Measurements from ENCODE around the gene PRKN. TPM values are rescaled to one million over a fixed set of nuclear protein-coding genes. Genes with fewer than 3 reads are reported as not detected.

PRKN gene
- total and polyA plus RNA-seq, 2 experiments from 2014 or later: 0.10 to 0.84 TPM

DNA sequence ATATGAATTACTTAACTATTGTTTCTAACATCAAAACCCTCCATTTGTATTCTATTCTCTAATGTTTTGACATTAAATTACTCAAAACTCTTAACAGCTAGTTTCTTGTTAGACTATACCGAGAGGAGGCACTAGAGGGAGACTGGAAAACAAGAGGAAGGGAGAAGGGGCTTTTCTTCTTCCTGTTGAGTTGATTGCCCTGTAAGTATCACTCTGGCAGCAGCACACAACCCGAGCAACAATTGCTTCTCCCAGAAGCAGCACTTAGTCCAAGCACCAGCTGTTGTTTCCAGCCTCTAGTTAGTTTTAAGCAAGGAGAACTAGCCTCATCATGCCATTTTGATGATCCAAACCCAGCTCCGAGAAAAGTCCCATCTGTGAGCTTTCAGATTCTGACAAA, 603.8 kb downstream of the PRKN start:
- no peaks in the 10 kb centered on the region; the same call in 1 of the 2 replicates for H3K4me1 ChIP-seq (ENCODE audit: insufficient read depth)
- H3K4me3 ChIP-seq: no peak overlapping the region
- Mint-ChIP-seq H3K36me3 (ENCODE audit: low read depth) (no peaks in the 10 kb centered on the region), H3K4me1 (peaks cover 7% of the 10 kb centered on the region; the same call in 1 of the 3 replicates), H3K27me3 (ENCODE audit: insufficient read depth, low read depth, poor library complexity) (no peaks in the 10 kb centered on the region), H3K27ac (no peak overlapping the region), H3K9me3 (no peaks in the 10 kb centered on the region), H3K4me3 (no peak overlapping the region)
- no peaks in the 10 kb centered on the region for H3K27me3 ChIP-seq (ENCODE audit: insufficient read depth)
- ATAC-seq: peak; percentile 87
- peak; percentile 77 for DNase-seq (ENCODE audit: low spot score)
- no peaks in the 10 kb centered on the region for H4K20me1 ChIP-seq (replicated peaks; ENCODE audit: insufficient read depth)
- TF ChIP-seq, protein P1, sequence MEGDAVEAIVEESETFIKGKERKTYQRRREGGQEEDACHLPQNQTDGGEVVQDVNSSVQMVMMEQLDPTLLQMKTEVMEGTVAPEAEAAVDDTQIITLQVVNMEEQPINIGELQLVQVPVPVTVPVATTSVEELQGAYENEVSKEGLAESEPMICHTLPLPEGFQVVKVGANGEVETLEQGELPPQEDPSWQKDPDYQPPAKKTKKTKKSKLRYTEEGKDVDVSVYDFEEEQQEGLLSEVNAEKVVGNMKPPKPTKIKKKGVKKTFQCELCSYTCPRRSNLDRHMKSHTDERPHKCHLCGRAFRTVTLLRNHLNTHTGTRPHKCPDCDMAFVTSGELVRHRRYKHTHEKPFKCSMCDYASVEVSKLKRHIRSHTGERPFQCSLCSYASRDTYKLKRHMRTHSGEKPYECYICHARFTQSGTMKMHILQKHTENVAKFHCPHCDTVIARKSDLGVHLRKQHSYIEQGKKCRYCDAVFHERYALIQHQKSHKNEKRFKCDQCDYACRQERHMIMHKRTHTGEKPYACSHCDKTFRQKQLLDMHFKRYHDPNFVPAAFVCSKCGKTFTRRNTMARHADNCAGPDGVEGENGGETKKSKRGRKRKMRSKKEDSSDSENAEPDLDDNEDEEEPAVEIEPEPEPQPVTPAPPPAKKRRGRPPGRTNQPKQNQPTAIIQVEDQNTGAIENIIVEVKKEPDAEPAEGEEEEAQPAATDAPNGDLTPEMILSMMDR (conservative IDR thresholded peaks at IDR 0.05; ENCODE audit: low read depth in 2 of 2): peak; percentile 62 to 68
- no peak for TF ChIP-seq JUNB (IDR thresholded peaks at IDR 0.05; ENCODE audit: unreplicated experiment)
- peak overlapping the region; percentile 60; the same call in 1 of the 2 replicates for H2AFZ ChIP-seq
- H3K79me2 ChIP-seq (replicated peaks; ENCODE audit: insufficient read depth): no peaks in the 10 kb centered on the region
- no peak overlapping the region for H3K4me2 ChIP-seq
- H3F3A ChIP-seq (replicated peaks; ENCODE audit: low read depth): no peaks in the 10 kb centered on the region
- H3K9me2 ChIP-seq (ENCODE audit: insufficient read depth): no peaks in the 10 kb centered on the region
- no peaks in the 10 kb centered on the region for H3K36me3 ChIP-seq (ENCODE audit: insufficient read depth)
- H3K27ac ChIP-seq (ENCODE audit: low read depth): no peak overlapping the region

DNA sequence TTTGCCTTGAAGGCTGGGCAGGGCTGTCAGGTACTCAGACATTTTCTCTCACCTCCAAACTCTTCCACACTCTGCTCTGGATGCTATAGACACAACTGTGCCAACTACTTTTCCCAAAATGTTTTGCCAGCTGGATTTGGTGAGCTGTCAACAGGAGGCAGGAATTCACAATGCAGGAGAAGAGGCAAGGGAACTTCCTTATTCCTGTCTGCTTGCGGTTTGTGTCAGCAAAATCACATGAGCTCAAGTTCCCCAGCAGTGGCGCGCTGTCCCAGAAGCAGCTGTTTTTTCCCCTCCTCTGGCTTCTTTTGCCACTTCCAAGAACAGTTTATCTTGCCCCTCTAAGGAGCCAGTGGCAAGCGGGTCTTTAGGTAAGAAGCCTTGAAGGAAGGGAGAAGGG, 608.2 kb downstream of the PRKN start:
- Mint-ChIP-seq H3K27ac (no peak overlapping the region), H3K36me3 (ENCODE audit: low read depth) (no peaks in the 10 kb centered on the region; the same call in 2 of the 3 replicates), H3K4me3 (no peak overlapping the region), H3K4me1 (peaks cover 7% of the 10 kb centered on the region; the same call in 1 of the 3 replicates), H3K27me3 (ENCODE audit: insufficient read depth, low read depth, poor library complexity) (peaks cover 1% of the 10 kb centered on the region), H3K9me3 (no peaks in the 10 kb centered on the region; the same call in 1 of the 3 replicates)
- H3F3A ChIP-seq (replicated peaks; ENCODE audit: low read depth): no peaks in the 10 kb centered on the region
- no peaks in the 10 kb centered on the region for H3K4me1 ChIP-seq (ENCODE audit: insufficient read depth)
- H3K79me2 ChIP-seq (replicated peaks; ENCODE audit: insufficient read depth): no peaks in the 10 kb centered on the region
- no peaks in the 10 kb centered on the region for H3K36me3 ChIP-seq (ENCODE audit: insufficient read depth)
- DNase-seq (ENCODE audit: low spot score): peak; percentile 8
- no peak overlapping the region for H3K4me2 ChIP-seq
- H3K27ac ChIP-seq (ENCODE audit: low read depth): no peak overlapping the region
- peak overlapping the region; percentile 82; the same call in 1 of the 2 replicates for H2AFZ ChIP-seq
- H4K20me1 ChIP-seq (replicated peaks; ENCODE audit: insufficient read depth): no peaks in the 10 kb centered on the region
- H3K9me2 ChIP-seq (ENCODE audit: insufficient read depth): no peaks in the 10 kb centered on the region
- no peak for ATAC-seq
- H3K27me3 ChIP-seq (ENCODE audit: insufficient read depth): no peaks in the 10 kb centered on the region
- H3K4me3 ChIP-seq: no peak overlapping the region
- TF ChIP-seq STAT1 (IDR thresholded peaks at IDR 0.05; ENCODE audit: unreplicated experiment): no peak
- TF ChIP-seq JUNB (IDR thresholded peaks at IDR 0.05; ENCODE audit: unreplicated experiment): no peak
- TF ChIP-seq POLR2AphosphoS5 (IDR thresholded peaks at IDR 0.05; ENCODE audit: low read depth): no peak
- no peak for TF ChIP-seq ZNF331 (CRISPR knock-in tag; IDR thresholded peaks at IDR 0.05; ENCODE audit: low read depth)
- TF ChIP-seq CREB1 (CRISPR knock-in tag; IDR thresholded peaks at IDR 0.05; ENCODE audit: low read depth): no peak
- TF ChIP-seq, protein P2, sequence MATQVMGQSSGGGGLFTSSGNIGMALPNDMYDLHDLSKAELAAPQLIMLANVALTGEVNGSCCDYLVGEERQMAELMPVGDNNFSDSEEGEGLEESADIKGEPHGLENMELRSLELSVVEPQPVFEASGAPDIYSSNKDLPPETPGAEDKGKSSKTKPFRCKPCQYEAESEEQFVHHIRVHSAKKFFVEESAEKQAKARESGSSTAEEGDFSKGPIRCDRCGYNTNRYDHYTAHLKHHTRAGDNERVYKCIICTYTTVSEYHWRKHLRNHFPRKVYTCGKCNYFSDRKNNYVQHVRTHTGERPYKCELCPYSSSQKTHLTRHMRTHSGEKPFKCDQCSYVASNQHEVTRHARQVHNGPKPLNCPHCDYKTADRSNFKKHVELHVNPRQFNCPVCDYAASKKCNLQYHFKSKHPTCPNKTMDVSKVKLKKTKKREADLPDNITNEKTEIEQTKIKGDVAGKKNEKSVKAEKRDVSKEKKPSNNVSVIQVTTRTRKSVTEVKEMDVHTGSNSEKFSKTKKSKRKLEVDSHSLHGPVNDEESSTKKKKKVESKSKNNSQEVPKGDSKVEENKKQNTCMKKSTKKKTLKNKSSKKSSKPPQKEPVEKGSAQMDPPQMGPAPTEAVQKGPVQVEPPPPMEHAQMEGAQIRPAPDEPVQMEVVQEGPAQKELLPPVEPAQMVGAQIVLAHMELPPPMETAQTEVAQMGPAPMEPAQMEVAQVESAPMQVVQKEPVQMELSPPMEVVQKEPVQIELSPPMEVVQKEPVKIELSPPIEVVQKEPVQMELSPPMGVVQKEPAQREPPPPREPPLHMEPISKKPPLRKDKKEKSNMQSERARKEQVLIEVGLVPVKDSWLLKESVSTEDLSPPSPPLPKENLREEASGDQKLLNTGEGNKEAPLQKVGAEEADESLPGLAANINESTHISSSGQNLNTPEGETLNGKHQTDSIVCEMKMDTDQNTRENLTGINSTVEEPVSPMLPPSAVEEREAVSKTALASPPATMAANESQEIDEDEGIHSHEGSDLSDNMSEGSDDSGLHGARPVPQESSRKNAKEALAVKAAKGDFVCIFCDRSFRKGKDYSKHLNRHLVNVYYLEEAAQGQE (IDR thresholded peaks at IDR 0.05; ENCODE audit: unreplicated experiment): no peak
- no peak for TF ChIP-seq EZH2phosphoT487 (IDR thresholded peaks at IDR 0.05; ENCODE audit: unreplicated experiment)
- TF ChIP-seq, protein P3, sequence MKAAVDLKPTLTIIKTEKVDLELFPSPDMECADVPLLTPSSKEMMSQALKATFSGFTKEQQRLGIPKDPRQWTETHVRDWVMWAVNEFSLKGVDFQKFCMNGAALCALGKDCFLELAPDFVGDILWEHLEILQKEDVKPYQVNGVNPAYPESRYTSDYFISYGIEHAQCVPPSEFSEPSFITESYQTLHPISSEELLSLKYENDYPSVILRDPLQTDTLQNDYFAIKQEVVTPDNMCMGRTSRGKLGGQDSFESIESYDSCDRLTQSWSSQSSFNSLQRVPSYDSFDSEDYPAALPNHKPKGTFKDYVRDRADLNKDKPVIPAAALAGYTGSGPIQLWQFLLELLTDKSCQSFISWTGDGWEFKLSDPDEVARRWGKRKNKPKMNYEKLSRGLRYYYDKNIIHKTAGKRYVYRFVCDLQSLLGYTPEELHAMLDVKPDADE (IDR thresholded peaks at IDR 0.05): no peak

All from GM23338 (cell line).